ENCODE results near the gene VPS13D.
A peak's percentile ranks its signal among the peaks of the same experiment; 100 is the strongest.

The VPS13D gene

GRCh38 chr1:12549460-12550349 is 319.9 kb downstream of the VPS13D start:
- Histone ChIP-seq H2BK5ac (ENCODE audit: low read depth, low read length, poor library complexity, severe bottlenecking) (no peak overlapping the region), H3K4me2 (ENCODE audit: low read length, poor library complexity, severe bottlenecking) (peak overlapping the region; percentile 54), H2BK120ac (ENCODE audit: low read depth, low read length) (no peak overlapping the region), H4K8ac (ENCODE audit: low read length) (no peak overlapping the region), H3K27me3 (ENCODE audit: control insufficient read depth in 1 of 2, insufficient read depth in 1 of 2, low read length in 2 of 2) (peaks cover 0 to 17% of the 10 kb centered on the region in 2 experiments), H3K18ac (ENCODE audit: low read depth in 1 of 2, low read length in 2 of 2) (no peak overlapping the region), H4K91ac (ENCODE audit: low read length) (no peak overlapping the region), H3K79me1 (replicated peaks; ENCODE audit: low read length, poor library complexity, severe bottlenecking) (no peaks in the 10 kb centered on the region), H2AFZ (ENCODE audit: low read depth, low read length) (no peak overlapping the region), H3K23ac (ENCODE audit: low read length in 2 of 2) (no peak overlapping the region), H3K14ac (ENCODE audit: low read length in 2 of 2) (no peak overlapping the region), H2BK15ac (ENCODE audit: low read depth, poor library complexity, severe bottlenecking) (no peak overlapping the region), H2BK12ac (ENCODE audit: low read length in 2 of 2) (no peak overlapping the region), H3K4me3 (ENCODE audit: insufficient read depth in 1 of 2, low read depth in 1 of 2, low read length in 2 of 2) (peak overlapping the region; percentile 20 to 60), H3K4ac (ENCODE audit: low read depth in 1 of 2, low read length in 2 of 2) (no peak overlapping the region), H2AK5ac (ENCODE audit: low read length, severe bottlenecking) (no peak overlapping the region), H3K27ac (ENCODE audit: low read length, poor library complexity, severe bottlenecking) (no peak overlapping the region), H3K9ac (ENCODE audit: low read length) (peak overlapping the region; percentile 85), H3K36me3 (ENCODE audit: control insufficient read depth in 1 of 2, insufficient read depth in 2 of 2, low read depth in 1 of 2, low read length in 2 of 2) (no peaks in the 10 kb centered on the region), H3K4me1 (ENCODE audit: control insufficient read depth, insufficient read depth, low read depth, low read length) (peaks cover 26% of the 10 kb centered on the region), H3K9me3 (ENCODE audit: control insufficient read depth, low read length) (no peaks in the 10 kb centered on the region)
- WGBS, result 84% methylated on average over 30 of the region's 31 CpGs
- peak; percentile 45 for DNase-seq

- no peak overlapping the region for H3K9ac ChIP-seq (ENCODE audit: low read length)
Observed at GRCh38 chr1:12551584-12551983, 321.8 kb downstream of the VPS13D start.

GRCh38 chr1:12552111-12552888 is 322.5 kb downstream of the VPS13D start:
- H2BK12ac ChIP-seq (ENCODE audit: low read length in 2 of 2), result no peak overlapping the region
- no peak overlapping the region for H3K14ac ChIP-seq (ENCODE audit: low read length in 2 of 2)
- no peak overlapping the region for H3K23ac ChIP-seq (ENCODE audit: low read length in 2 of 2)
- no peak overlapping the region for H3K4me3 ChIP-seq (ENCODE audit: insufficient read depth in 1 of 2, low read depth in 1 of 2, low read length in 2 of 2)
- no peak overlapping the region for H4K91ac ChIP-seq (ENCODE audit: low read length)
- no peak overlapping the region for H2AK5ac ChIP-seq (ENCODE audit: low read length, severe bottlenecking)
- no peak for DNase-seq
- no peak overlapping the region for H3K18ac ChIP-seq (ENCODE audit: low read depth in 1 of 2, low read length in 2 of 2)
- H3K4me2 ChIP-seq (ENCODE audit: low read length, poor library complexity, severe bottlenecking), result no peak overlapping the region
- no peak overlapping the region for H3K9ac ChIP-seq (ENCODE audit: low read length)
- 85% methylated on average over 27 of the region's 27 CpGs for WGBS
- H3K27ac ChIP-seq (ENCODE audit: low read length, poor library complexity, severe bottlenecking), result no peak overlapping the region
- no peak overlapping the region for H2BK5ac ChIP-seq (ENCODE audit: low read depth, low read length, poor library complexity, severe bottlenecking)
- no peak overlapping the region for H2BK120ac ChIP-seq (ENCODE audit: low read depth, low read length)
- no peaks in the 10 kb centered on the region for H3K36me3 ChIP-seq (ENCODE audit: control insufficient read depth in 1 of 2, insufficient read depth in 2 of 2, low read depth in 1 of 2, low read length in 2 of 2)
- no peak overlapping the region for H4K8ac ChIP-seq (ENCODE audit: low read length)
- no peak overlapping the region for H2AFZ ChIP-seq (ENCODE audit: low read depth, low read length)
- no peaks in the 10 kb centered on the region for H3K79me1 ChIP-seq (replicated peaks; ENCODE audit: low read length, poor library complexity, severe bottlenecking)
- H3K27me3 ChIP-seq (ENCODE audit: control insufficient read depth in 1 of 2, insufficient read depth in 1 of 2, low read length in 2 of 2), result peaks cover 0 to 8% of the 10 kb centered on the region in 2 experiments
- H3K4ac ChIP-seq (ENCODE audit: low read depth in 1 of 2, low read length in 2 of 2), result no peak overlapping the region
- H2BK15ac ChIP-seq (ENCODE audit: low read depth, poor library complexity, severe bottlenecking), result no peak overlapping the region
- no peaks in the 10 kb centered on the region for H3K9me3 ChIP-seq (ENCODE audit: control insufficient read depth, low read length)
- peaks cover 39% of the 10 kb centered on the region for H3K4me1 ChIP-seq (ENCODE audit: control insufficient read depth, insufficient read depth, low read depth, low read length)

More at GRCh38 chr1:12551584-12551983, 321.8 kb downstream of the VPS13D start:
- Histone ChIP-seq H3K27ac (ENCODE audit: low read length, poor library complexity, severe bottlenecking) (no peak overlapping the region), H3K18ac (ENCODE audit: low read depth in 1 of 2, low read length in 2 of 2) (no peak overlapping the region), H2BK5ac (ENCODE audit: low read depth, low read length, poor library complexity, severe bottlenecking) (no peak overlapping the region), H4K8ac (ENCODE audit: low read length) (no peak overlapping the region), H2BK12ac (ENCODE audit: low read length in 2 of 2) (no peak overlapping the region), H2AFZ (ENCODE audit: low read depth, low read length) (no peak overlapping the region), H2BK120ac (ENCODE audit: low read depth, low read length) (no peak overlapping the region), H3K4ac (ENCODE audit: low read depth in 1 of 2, low read length in 2 of 2) (no peak overlapping the region), H3K4me1 (ENCODE audit: control insufficient read depth, insufficient read depth, low read depth, low read length) (peaks cover 35% of the 10 kb centered on the region), H3K23ac (ENCODE audit: low read length in 2 of 2) (no peak overlapping the region), H3K9me3 (ENCODE audit: control insufficient read depth, low read length) (no peaks in the 10 kb centered on the region), H3K4me3 (ENCODE audit: insufficient read depth in 1 of 2, low read depth in 1 of 2, low read length in 2 of 2) (no peak overlapping the region), H3K79me1 (replicated peaks; ENCODE audit: low read length, poor library complexity, severe bottlenecking) (no peaks in the 10 kb centered on the region), H3K27me3 (ENCODE audit: control insufficient read depth in 1 of 2, insufficient read depth in 1 of 2, low read length in 2 of 2) (peaks cover 0 to 16% of the 10 kb centered on the region in 2 experiments), H3K4me2 (ENCODE audit: low read length, poor library complexity, severe bottlenecking) (no peak overlapping the region), H2AK5ac (ENCODE audit: low read length, severe bottlenecking) (no peak overlapping the region), H4K91ac (ENCODE audit: low read length) (no peak overlapping the region), H3K36me3 (ENCODE audit: control insufficient read depth in 1 of 2, insufficient read depth in 2 of 2, low read depth in 1 of 2, low read length in 2 of 2) (no peaks in the 10 kb centered on the region), H3K14ac (ENCODE audit: low read length in 2 of 2) (no peak overlapping the region), H2BK15ac (ENCODE audit: low read depth, poor library complexity, severe bottlenecking) (no peak overlapping the region)
- DNase-seq, result no peak

All from mesenchymal stem cell (in vitro differentiated cells and primary cell).